Right lobe of liver (tissue), 4 donors: ENCODE measurements around the gene EFHC2.

Experiments
- CTCF ChIP-seq, 4 donors: fragments of 200-600 bp in 3 of 4; fragments of 450-650 bp in 1 of 4; IDR thresholded peaks; one replicate each; pipeline versions ENCODE4 v1.5.1 to v1.8.0; 2016 to 2022; ENCODE audit warnings: antibody characterized with exemption in 4 of 4, mild to moderate bottlenecking in 2 of 4
- POLR2A ChIP-seq: fragments of 450-650 bp; IDR thresholded peaks from one replicate; pipeline ENCODE4 v1.6.1; 2017; ENCODE audit warnings: antibody characterized with exemption, mild to moderate bottlenecking
- donor health status: DM: no; HTN: no; CAD: no.
- donor health status: DM: no; HTN: no; CAD: no.
- donor health status: DM: no; HTN: yes; CAD: no.

DNA sequence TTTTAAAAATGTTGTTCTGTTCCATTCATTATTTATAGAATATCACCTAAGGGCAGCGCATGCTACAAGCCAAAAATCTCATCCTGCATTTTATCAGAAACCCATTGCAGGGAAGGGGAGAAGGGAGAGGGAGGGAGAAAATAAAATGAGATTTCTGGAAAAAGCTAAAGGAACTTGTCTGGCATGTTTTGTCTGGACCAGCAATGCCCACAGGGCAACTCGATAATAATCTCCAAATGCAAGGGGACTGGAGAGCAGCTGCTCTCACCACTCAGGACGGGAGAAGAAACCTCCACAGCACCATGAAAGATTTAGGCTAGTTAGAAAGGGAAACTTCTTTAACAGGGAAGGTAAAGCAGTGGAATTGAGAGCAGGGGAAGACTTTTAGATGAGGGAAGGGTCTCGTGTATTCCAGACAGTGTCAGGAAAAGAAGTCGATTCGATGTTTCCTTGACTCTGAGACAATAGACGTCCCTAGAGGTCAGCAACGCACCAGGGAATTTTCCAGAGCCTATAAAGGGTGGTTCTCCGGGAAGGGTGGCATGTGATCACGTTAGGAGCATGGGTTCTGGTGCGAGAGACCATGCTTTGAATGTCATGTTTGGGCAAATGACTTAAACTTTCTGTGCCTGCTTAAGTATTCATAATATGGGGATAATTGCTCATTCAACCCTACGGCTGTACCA, 238.1 kb downstream of the EFHC2 start:
- TF ChIP-seq CTCF (IDR thresholded peaks at IDR 0.05) (no peak), POLR2A (no peak)
